ENCODE data around the gene FPR2.
A peak's percentile ranks its signal among the peaks of the same experiment; 100 is the strongest.
"Not testable (repeated sequence)": the region's sequence is repeated elsewhere in the genome, so short reads cannot be mapped to it uniquely, and the experiment has no call there.

FPR2 gene

GRCh38 chr19:51806571-51806970 is 45.6 kb downstream of the FPR2 start:
- DNase-seq (ENCODE audit: low spot score) = not testable (repeated sequence)

- DNase-seq (ENCODE audit: low spot score) = no peak
Observed at GRCh38 chr19:51807111-51807701, 46.2 kb downstream of the FPR2 start.

DNA sequence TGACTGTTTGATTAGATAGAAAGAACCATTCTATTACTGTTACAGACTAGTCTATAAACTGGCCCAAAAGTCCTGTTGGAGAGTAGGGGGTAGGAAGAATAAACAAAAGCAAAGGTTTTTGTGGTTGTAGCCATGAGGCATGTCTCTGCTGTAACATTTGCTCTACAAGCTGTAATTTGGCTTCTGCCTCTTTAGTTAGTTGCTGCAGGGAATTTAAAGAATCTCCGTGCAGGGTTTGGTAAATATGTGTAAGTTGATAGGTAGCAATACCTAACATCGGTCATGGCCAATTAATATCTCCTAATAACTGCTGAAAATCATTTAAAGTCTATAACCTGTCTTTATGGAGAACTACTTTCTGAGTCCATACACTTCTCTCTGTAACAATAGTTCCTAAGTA is 46.9 kb downstream of the FPR2 start:
- no peak for DNase-seq (ENCODE audit: low spot score)

- DNase-seq (ENCODE audit: low spot score) = no peak
Observed at GRCh38 chr19:51808333-51808986, 47.5 kb downstream of the FPR2 start.

GRCh38 chr19:51809787-51810186 is 48.8 kb downstream of the FPR2 start:
- no peak for DNase-seq (ENCODE audit: low spot score)

DNA sequence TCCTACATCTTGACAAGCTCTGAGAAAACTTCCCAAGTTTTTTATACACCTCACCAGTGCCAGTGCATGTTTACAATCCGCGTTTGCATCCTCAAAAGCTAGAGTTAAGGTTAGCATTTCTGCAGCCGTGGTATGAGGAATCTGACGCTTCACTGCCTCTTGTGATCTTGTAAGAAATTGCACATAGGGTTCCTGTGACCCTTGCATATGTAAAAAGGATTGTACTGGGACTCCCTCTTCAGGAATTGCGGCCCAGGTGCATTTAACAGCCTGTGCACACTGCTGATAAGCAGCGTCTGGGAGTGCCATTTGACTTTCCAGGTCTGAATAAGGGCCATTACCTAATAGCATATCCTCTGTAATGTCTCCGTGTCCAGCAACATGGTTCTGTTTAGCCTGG is 49.2 kb downstream of the FPR2 start:
- peak; percentile 3 for DNase-seq (ENCODE audit: low spot score)

- no peak for DNase-seq (ENCODE audit: low spot score)
Observed at GRCh38 chr19:51811344-51811743, 50.4 kb downstream of the FPR2 start.

DNA sequence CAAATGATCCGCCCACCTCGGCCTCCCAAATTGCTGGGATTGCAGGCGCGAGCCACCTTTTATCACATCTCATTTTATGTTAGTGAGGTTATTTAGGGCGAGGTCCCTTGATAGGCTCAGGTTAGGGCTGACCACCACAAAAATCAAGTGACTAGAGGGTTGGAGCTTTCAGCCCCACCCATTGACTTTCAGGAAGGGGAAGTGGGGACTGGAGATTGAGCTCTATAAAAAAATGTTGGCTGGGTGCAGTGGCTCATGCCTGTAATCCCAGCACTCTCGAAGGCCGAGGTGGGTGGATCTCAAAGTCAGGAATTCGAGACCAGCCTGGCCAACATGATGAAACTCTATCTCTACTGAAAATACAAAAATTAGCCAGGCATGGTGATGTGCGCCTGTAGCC is 54.1 kb downstream of the FPR2 start:
- DNase-seq (ENCODE audit: low spot score) = no peak

DNA sequence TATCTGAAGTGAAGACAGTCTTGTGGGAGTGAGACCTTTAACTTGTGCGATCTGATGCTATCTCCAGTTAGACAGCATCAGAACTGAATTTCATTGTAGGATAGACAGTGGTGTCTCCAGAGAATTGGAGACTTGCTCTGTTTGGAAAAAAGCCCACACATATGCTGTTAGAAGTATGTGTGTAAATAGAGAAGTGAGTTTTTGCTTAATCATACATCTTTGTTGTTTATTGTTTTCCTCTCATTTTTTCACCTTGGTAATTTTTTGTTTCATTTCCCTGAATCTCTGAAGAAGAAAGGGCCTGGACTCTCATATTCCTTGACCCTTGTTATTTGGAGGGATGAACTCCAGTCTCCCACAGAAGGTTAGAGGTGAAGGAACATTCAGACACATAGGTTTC is 55.7 kb downstream of the FPR2 start:
- no peak for DNase-seq (ENCODE audit: low spot score)

DNA sequence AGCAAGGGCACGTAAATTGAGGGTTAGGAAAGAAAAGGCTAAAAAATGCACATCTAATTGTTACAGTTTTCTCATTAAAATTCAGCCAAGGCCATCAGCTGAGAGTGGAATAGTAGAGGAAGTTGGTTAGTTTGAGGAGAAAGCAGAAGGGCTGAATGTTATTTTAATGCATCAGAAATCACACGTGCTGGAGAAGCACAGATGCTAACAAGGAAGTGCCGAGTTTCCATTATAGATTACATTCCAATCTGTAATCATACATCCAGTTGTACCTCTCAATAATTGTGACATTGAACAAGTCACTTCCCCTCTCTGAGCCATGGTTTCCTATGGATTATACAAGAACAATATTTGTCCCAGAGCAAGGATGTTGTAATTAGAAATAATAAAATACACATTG is 59.0 kb downstream of the FPR2 start:
- no peak for DNase-seq (ENCODE audit: low spot score)
